Measurements from ENCODE around the gene MCM3AP.
"Not testable (repeated sequence)": the region's sequence is repeated elsewhere in the genome, so short reads cannot be mapped to it uniquely, and the experiment has no call there.

Gene MCM3AP

DNA sequence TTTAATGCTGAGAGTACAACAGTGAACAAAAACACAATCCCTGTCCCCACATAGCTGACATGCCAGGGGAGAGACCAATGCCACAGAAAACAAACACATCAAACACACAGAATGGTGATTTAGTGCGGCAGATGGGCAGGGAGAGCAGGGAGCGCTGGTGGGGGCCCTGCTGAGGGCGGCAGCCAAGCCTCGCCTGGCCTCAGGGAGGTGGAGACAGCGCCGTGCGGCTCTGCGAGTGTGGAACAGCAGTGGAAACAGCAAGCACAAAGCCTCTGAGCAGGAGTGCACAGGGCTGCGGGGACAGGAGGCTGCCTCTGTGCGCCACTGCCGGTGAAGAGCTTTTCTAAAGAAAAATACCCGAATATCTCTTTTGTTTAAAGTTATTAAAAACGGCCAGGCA lies 17.0 kb downstream of the MCM3AP start:
- no peak for DNase-seq

DNA sequence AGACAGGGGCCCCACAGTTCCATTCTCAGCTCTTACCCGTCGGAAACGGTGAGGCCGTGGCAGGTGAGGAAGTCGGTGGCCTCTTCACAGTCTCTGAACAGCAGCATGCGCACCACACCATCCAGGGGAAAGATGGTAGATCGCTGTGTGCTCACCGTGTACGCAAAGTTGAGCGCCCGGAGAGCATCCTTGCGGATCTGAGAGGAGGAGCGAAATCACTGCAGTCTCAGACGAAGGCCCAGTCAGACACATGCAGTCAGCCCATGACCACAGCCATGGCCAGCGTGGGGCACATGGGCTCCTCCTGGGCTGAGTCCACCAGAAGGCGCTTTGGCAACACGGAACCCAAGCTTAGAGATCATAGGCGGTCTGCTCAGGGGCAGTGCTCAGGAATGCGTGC lies 18.5 kb downstream of the MCM3AP start:
- no peak for DNase-seq

DNA sequence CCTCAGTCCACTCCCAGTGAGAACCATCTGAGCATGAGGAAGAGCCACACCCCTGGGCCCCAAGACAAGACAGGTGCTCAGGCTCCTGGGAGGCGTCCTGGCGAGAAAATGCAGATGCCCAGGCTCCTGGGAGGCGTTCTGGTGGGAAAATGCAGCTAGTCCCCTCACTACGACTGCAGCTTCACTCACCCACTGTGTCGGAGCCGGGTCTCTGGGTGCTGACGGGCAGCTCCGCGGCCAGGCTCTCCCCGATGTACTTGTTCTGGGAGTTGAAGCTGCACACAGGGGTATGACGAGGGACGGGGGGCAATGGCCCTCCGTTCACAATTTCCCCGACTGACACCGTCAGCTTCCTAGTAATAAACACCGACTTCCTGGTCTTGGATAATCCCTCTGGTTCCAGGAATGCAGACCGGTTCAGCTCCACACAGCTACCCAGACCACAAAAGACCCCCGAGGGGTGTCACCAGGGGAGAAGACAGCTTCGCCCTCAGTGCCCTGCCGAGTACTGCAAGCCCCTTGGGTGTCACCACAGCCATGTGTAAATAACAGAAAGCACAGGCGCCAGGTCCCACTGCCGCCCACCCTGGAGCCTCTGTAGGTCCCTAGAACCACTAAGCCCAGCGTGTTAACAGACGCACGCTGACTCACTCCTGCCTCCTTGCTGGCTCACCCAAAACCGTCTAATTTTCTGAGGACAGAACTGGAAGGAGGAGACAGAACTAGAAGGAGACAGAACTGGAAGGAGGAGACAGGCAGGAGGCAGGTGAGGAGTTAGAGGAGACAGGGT lies 19.5 kb downstream of the MCM3AP start:
- no peak for DNase-seq

DNA sequence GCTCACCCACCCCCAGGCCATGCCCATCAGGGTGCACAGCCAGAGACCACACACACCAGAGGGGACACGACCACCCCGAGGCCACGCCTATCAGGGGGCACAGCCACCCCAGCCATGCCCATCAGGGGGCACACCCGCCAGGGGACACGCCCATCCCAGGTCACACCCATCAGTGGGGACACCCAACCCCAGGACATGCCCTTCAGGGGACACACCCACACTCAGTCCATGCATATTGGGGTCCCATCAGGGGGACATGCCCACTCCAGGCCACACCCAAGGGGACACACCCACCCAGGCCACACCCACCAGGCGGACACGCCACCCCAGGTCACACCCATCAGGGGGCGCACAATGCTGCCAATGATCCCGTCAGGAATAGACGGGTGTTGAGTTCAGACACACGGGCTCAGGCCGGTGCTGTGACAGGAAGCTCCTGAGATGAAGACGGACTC lies 20.7 kb downstream of the MCM3AP start:
- no peak for DNase-seq

DNA sequence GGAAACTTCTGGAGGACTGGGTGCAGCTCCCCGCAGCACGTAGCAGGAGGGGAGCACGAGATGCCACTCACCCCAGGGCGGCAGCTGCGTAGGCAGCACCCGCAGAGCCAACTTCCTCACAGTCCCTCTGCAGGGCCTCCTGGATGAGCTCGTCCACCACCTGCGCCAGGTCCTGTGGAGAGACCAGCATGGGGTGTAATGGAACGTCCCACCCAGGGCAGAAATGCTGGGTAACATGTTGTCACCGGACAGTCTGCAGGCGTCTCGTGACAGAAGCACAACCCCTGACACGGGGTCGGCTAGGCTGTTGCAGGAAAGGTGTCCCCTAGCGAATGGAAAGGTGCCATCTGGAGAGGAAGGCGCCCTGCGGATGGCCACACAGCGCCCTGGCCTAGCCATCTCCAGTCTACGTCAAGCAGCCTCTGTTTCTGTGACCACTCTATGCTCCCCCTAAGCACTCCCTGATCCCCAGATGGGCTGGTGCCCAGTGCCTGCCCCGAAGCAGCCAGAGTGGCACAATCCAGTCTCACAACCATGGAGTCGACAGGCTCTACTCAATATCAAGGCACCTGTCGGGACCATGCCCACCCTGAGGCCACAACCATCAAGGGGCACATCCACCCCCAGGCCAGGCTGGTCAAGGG lies 21.2 kb downstream of the MCM3AP start:
- no peak for DNase-seq

DNA sequence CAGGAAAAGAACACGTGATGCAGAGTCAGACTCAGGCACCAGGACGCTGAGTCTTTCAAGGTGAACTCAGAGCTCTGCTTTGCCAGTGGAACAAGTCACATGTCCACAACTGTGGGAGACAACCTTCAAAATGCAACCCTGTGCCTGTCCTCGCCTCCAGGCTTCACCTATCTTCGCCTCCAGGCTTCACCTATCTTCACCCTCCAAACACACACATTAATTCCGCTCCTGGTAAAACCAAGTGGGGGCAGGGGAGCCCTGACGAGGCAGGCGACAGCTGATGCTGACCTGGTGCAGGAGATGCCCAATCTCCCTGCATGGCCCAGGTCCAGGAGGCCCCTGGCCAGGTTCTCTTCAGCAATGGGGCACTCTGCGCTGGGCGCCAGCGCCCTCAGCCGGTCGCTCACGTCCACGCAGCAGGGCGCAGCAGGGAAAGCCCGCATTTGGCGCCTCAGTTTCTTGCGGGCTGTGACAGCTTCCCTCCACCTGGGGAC lies 28.9 kb downstream of the MCM3AP start:
- no peak for DNase-seq

DNA sequence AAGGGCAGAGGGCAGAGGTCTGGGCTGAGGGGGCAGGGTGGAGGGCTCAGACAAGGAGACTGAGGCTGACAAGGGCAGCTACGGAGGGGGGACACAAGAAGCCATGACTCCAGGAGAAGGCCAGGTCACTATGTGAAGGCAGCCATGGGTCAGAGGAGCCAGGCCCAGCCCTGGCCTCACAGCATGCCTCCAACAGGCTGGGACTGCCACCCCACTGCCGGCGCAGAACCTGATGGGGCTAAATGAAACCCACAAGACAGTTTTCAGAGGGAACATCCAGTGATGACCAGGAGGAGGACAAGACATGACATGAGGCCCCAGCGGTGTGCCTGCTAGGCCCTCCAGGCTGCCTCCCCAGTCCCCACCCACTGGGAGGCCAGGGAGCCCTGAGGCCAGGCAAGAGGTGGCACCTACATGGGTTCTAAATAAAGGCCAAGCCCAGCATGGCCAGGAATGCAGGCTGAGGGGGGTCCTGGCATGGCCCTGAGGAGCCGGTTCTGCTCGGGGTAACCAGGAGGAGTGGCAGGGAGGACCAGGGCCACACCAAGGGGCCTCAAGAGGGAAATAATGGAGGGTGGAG lies 29.6 kb downstream of the MCM3AP start:
- no peak for DNase-seq

DNA sequence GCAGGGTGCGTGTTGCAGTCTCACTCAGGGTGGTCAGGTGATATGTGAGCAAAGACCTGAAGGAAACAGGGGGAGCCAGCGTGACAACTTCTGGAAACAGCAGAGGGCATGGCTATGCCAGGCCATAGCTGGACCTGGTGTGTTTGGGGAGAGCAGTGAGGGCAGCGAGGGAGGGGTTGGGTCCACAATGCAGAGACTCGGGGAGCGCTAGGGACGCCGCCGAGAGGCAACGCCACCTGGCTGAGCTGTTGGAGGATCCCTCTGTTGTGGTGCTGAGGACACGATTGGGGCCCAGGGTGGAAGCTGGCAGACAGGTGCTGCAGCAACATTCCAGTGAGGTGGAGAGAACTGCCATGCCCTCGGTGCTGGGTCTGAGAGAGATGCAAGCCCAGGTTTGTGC lies 30.2 kb downstream of the MCM3AP start:
- DNase-seq, result no peak

DNA sequence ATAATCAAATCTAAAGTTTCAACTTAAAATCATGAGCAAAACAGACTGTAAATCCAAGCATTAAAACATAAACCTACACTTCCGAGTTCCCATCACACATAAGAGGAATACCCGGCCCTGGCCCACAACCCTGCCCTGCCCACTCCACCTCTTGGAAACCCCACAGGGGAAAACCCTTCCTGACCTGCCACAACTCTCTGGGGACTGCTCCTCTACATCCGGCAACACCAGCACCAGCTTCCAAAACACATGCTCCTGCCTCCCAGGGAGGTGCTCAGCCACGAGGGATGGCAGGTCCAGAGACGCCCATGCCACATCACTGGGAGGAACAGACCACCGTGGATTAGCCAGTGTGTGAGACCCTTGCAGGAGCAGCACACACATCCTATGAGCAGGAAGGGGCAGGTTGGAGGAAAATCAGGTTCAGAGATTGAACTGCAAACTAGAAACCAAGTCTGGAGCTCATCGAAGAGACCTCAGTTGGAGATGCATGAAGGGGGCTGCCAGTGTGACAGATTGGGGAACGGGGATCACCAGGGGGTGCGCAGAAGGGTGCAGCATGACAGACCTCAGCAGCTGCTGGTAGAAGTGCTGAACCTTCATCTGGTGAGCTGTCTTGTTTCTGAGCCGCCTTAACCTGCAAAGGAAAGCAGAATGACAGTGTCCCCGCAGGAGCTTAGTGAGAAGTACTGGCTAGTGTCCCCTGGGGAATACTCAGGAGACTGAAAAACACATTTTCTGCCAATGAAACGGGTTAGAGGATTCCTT lies 31.0 kb downstream of the MCM3AP start:
- DNase-seq, result no peak

DNA sequence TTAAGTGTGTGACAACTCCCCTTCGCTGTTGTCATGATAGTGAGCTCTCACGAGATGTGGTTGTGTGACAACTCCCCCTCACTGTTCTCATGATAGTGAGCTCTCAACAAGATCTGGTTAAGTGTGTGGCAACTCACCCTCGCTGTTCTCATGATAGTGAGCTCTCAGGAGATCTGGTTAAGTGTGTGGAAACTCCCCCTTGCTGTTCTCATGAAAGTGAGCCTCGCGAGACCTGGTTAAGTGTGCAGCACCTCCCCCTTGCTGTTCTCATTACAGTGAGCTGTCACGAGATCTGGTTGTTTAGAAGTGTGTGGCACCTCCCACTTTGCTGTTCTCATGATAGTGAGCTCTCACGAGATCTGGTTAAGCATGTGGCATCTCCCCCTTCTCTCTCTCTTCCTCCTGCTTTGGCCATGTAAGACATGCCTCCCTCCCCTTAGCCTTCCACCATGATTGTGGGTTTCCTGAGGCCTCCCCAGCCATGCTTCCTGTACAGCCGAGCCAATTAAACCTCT lies 31.7 kb downstream of the MCM3AP start:
- DNase-seq, result no peak

DNA sequence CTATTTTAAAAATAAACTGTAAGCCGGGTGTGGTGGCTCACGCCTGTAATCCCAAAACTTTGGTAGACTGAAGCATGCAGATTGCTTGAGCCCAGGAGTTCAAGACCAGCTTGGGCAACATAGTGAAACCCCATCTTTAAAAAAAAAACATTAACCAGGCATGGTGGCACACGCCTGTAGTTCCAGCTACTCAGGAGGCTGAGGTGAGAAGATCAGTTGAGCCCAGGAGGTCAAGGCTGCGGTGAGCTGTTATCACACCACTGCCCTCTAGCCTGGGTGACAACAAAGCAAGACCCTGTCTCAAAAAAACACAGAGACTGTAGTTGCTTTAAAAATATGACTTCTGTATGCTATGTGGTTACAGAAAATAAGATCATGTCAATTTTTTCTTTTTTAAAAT lies 32.6 kb downstream of the MCM3AP start:
- DNase-seq, result no peak

DNA sequence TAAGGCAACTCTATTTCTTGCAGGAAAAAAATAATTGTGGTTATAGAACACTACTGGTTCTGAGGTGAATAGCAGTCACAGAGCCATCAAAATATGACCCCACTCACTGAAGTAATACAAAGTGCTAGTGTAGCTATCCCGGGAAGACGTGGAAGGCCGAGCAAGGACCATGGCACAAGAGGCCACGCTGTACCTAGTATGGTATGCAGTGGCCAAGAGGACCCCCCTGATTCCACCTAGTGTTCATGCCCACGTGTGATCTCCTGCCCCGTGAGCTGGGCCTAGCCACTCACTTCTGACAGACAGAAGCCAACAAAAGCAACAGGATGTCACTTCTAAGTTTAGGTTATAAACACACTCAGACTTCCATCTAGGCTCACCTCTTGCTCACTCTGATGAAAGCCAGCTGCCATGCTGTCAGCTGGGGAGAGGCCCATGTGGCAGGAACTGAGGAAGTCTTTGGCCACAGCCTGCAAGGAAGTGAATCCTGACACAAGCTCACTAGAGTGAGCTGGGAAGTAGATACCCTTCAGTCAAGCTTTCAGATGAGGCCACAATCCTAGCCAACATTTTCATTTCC lies 35.2 kb downstream of the MCM3AP start:
- peak in 1 of 2 experiments; percentile 7 for DNase-seq

DNA sequence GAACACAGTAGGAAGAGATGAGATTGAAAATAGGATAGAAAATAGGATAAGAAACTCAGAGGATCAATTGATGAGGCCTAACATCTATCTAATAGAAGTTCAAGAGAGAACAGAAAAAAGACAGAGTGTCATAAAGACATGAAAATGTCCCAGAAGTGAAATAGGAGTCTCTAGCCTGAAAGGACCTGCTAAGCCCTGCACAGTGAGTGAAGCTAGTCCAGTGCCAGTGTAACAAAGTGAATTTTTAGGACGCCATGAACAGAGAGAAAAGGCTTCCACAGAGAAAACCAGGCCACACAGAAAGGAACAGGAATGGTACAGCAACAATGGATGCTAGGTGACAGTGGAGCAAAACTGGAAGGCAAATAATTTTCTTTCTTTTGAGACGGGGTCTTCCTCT lies 36.6 kb downstream of the MCM3AP start:
- no peak for DNase-seq

DNA sequence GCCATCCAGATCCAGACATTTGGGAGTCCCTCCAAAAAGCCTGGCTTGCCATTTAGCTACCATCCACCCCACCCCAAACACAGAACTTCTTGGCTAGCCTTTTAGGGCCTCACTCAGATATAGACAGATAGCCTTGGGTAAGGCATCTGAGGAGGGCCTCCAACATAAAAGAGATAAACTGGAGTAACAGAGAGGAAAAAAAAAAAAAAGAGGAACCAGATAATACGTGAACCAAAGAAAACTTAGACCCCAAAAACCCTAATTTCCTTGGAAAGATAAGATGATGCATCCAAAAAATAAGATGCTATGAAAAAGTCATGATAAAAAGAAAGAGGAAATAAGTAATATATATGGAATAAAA lies 37.0 kb downstream of the MCM3AP start:
- no peak for DNase-seq

DNA sequence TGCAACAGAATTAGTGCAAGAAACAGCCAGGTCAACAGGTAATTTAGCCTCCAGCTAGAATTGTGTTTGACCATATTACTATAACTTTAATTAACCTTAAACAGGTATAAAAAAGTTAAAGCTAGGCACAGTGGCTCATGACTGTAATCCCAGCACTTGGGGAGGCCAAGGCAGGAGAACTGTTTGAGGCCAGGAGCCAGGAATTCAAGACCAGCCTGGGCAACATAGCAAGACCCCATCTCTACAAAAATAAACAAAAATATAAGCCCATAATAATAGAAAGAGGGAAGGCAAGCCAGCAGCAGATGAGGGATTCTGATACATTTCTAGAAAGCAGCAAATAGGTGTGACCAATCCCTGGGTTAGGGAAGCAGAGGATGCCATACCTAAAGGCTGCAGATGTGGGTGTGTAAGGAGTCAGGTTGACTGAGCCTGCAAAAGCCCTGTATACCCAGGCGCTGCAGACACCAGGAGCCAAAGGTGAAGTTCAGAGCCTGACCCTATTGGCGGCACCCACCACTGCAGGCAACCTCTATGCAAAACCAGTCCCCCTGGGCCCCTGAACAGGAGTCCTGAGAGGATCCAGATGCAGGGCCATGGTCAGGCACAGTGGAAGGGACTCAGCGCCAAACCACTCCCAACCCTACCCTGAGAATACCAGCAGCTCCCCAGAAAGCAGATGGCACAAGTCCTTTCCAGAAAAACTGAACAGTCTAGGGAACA lies 37.6 kb downstream of the MCM3AP start:
- no peak for DNase-seq

DNA sequence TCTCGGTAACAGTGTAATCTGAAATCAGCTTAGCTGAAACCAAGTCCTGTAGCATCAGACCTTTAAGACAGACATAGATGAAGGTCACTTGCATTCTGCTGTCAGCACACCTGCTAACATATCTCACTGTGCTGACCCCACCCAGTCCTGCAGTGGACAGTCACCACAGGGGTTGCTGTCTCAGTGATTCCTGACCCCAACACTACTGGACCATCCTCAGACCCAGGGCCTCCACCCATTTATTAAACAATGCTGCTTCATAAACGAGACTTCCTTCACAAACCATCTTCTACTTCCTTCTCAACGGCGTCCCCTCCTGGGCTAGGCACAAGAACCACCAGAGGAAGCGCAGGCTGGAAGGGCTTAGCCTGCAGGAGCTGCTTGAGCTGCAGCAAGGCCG lies 39.1 kb downstream of the MCM3AP start:
- DNase-seq, result no peak

DNA sequence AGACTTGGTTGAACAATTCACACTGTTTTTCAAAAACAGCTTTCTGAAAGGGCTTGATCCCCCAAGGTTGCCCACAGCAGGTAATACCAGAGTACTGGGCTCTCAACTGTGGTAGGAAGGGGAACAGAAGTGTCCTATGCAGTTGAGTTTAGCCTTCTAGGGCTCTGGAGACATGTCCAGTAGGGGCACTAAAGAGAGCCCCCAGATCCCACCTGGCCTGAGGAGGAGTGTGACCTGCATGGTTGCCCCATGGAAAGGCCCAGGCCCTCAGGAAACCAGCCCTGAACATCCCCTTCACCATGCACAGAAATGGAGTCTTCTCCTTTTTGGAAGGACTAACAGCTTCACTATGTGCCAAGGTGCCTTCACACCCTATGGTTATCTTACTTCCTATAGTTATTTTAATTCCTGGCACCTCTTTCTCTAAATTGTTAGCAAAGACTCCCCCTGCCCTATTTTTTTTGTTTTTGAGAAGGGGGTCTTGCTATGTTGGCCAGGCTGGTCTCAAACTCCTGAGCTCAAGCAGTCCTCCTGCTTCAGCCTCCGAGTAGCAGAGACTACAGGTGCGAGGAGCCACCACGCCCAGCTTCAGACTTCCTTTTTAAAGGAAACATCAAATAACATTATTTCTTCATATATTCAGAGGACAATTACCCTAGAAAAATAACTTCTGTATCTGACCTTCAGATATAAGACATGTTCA lies 40.0 kb downstream of the MCM3AP start:
- no peak for DNase-seq

DNA sequence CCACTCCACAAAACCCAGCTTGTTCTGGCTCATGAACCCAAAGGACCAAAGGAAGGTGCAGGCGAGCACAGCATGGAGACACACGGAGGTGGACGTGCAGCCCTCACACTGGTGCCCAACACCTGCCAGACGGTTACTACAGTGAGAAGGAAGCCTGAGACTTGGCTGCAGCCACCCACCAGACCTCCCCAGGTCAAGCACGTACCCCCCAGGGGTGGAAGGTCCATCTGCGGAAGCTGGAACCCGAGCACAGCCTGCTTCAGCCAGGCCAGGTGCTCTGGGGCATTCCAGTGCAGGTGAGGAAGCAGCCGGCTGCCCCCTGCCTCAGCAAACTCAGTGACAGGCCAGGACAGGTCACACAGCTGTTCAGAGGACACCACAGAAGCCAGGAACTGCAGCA lies 40.8 kb downstream of the MCM3AP start:
- no peak for DNase-seq

DNA sequence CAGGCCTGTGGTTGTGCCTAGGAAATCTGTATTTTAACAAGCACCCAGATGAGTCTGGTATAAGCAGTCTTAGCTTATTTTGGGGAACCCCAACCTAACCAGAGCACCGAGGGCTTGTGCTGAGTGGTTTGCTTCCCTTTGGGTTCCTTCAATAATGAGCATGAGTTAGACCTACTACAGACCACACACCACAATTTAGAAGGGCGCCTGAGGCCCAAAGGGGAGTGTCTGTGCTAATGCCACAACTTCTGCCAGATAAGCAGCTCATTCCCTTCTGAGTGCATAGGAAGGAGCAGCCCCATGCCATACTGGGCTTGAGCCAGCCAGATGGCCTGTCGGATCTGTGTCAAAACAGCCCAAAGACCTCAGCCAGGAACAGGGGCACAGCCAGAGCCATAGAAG lies 41.5 kb downstream of the MCM3AP start:
- DNase-seq, result no peak

DNA sequence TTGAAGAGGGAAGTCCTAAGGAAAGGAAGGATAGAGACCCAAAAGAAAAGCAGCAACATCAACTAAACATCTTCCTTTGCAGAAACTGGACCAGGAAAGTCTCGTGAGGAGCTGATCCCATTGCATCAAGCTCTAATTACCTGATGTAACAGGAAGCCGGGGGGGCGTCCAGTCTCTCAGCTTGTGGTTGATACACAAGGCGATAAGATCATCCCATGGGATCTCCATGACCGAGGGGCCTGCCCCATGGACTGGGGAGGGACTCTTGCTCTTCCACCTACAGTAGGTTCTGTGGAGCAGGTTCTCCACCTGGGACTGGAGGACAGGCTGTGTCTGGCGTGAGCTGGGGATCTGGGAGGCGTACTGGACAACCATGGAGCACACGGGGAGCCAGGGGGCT lies 42.1 kb downstream of the MCM3AP start:
- no peak for DNase-seq

DNA sequence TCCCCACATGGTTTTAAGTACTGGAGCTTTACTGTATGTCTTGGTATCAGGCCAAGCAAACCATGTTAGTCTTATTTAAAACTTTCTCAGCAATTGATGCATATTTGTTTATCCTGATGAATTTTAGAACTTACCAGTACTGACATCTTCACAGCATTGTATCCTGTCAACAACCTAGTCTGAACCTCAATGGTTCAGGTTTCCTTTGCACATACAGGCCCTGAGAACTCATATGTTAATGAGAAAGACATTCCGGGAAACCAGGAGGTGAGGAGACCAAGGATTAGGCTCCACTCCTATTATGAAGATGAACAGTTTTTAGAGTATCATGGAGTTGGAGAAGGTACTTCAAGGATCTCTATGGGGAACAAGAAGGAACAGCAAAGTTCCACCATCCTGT lies 43.8 kb downstream of the MCM3AP start:
- DNase-seq, result not testable (repeated sequence)

Data from SHP77 (cell line).